SK-N-SH (cell line): Measurements from ENCODE around the gene ADGRA1.

Source experiments
- EZH2phosphoT487 ChIP-seq: fragments of 200-600 bp; sonication (generic); IDR thresholded peaks from 2 replicates; pipeline ENCODE4 v1.6.1; 2017; ENCODE audit warnings: low read depth, mixed run types, mild to moderate bottlenecking, antibody characterized with exemption, moderate library complexity, borderline replicate concordance
- GABPA ChIP-seq: IDR thresholded peaks from 2 replicates; pipeline ENCODE4 v1.4.0; 2012; ENCODE audit warnings: low read depth, mild to moderate bottlenecking
- POLR2AphosphoS5 ChIP-seq: IDR thresholded peaks from 2 replicates; pipeline ENCODE4 v1.6.1; 2012; ENCODE audit warnings: low read depth, low read length
- RAD21 ChIP-seq: IDR thresholded peaks from 2 replicates; pipeline ENCODE4 v1.6.1; 2012; ENCODE audit warnings: mild to moderate bottlenecking, low read length
- RCOR1 ChIP-seq: fragments of 150-350 bp; IDR thresholded peaks from 2 replicates; pipeline ENCODE4 v1.6.1; 2017; ENCODE audit warnings: antibody characterized with exemption, low read length
- SMC3 ChIP-seq: IDR thresholded peaks from 2 replicates; pipeline ENCODE4 v1.6.1; 2012; ENCODE audit warnings: low read depth, low read length, improper control_type of control experiment
- TEAD4 ChIP-seq: IDR thresholded peaks from 2 replicates; pipeline ENCODE4 v1.4.0; 2012; ENCODE audit warnings: mild to moderate bottlenecking, borderline replicate concordance; ENCODE audit not compliant: insufficient read depth
- TF ChIP-seq, protein P1 (sequence below): fragments of 200-600 bp; sonication (generic); IDR thresholded peaks from 2 replicates; pipeline ENCODE4 v1.6.1; 2017; ENCODE audit warnings: antibody characterized with exemption, mild to moderate bottlenecking, moderate library complexity
- TF ChIP-seq, protein P2 (sequence below): IDR thresholded peaks from 2 replicates; pipeline ENCODE4; 2012
- TF ChIP-seq, protein P3 (sequence below): IDR thresholded peaks from 2 replicates; pipeline ENCODE4 v1.6.1; 2012; ENCODE audit warnings: mild to moderate bottlenecking, low read depth, low read length, moderate library complexity

DNA sequence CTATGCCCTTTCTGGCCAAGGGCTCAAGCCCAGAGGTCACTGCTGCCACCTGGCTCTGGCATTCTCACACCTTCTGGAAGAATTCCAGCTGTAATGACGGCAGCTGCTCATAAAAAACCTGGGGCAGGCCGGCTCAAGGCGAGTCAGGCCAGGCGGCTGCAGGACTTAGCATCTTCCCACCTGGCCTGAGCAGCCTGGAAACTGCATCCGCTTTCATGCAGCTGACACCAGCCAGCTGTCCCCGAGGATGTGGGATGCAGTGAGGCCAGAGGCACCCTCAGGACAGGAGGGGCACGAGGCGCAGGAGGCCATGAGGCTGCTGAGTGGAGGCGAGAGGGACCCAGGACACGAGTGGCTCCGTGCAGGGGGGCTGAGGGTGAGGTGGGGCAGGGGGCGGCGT is 47.5 kb upstream of the ADGRA1 start:
- TF ChIP-seq TEAD4 = no peak
- TF ChIP-seq, protein P1, sequence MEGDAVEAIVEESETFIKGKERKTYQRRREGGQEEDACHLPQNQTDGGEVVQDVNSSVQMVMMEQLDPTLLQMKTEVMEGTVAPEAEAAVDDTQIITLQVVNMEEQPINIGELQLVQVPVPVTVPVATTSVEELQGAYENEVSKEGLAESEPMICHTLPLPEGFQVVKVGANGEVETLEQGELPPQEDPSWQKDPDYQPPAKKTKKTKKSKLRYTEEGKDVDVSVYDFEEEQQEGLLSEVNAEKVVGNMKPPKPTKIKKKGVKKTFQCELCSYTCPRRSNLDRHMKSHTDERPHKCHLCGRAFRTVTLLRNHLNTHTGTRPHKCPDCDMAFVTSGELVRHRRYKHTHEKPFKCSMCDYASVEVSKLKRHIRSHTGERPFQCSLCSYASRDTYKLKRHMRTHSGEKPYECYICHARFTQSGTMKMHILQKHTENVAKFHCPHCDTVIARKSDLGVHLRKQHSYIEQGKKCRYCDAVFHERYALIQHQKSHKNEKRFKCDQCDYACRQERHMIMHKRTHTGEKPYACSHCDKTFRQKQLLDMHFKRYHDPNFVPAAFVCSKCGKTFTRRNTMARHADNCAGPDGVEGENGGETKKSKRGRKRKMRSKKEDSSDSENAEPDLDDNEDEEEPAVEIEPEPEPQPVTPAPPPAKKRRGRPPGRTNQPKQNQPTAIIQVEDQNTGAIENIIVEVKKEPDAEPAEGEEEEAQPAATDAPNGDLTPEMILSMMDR = no peak
- TF ChIP-seq, protein P2, sequence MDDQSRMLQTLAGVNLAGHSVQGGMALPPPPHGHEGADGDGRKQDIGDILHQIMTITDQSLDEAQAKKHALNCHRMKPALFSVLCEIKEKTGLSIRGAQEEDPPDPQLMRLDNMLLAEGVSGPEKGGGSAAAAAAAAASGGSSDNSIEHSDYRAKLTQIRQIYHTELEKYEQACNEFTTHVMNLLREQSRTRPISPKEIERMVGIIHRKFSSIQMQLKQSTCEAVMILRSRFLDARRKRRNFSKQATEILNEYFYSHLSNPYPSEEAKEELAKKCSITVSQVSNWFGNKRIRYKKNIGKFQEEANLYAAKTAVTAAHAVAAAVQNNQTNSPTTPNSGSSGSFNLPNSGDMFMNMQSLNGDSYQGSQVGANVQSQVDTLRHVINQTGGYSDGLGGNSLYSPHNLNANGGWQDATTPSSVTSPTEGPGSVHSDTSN = no peak
- no peak for TF ChIP-seq POLR2AphosphoS5
- no peak for TF ChIP-seq RAD21
- no peak for TF ChIP-seq EZH2phosphoT487
- TF ChIP-seq SMC3 = no peak
- TF ChIP-seq GABPA = no peak
- TF ChIP-seq, protein P3, sequence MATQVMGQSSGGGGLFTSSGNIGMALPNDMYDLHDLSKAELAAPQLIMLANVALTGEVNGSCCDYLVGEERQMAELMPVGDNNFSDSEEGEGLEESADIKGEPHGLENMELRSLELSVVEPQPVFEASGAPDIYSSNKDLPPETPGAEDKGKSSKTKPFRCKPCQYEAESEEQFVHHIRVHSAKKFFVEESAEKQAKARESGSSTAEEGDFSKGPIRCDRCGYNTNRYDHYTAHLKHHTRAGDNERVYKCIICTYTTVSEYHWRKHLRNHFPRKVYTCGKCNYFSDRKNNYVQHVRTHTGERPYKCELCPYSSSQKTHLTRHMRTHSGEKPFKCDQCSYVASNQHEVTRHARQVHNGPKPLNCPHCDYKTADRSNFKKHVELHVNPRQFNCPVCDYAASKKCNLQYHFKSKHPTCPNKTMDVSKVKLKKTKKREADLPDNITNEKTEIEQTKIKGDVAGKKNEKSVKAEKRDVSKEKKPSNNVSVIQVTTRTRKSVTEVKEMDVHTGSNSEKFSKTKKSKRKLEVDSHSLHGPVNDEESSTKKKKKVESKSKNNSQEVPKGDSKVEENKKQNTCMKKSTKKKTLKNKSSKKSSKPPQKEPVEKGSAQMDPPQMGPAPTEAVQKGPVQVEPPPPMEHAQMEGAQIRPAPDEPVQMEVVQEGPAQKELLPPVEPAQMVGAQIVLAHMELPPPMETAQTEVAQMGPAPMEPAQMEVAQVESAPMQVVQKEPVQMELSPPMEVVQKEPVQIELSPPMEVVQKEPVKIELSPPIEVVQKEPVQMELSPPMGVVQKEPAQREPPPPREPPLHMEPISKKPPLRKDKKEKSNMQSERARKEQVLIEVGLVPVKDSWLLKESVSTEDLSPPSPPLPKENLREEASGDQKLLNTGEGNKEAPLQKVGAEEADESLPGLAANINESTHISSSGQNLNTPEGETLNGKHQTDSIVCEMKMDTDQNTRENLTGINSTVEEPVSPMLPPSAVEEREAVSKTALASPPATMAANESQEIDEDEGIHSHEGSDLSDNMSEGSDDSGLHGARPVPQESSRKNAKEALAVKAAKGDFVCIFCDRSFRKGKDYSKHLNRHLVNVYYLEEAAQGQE = no peak
- TF ChIP-seq RCOR1 = no peak
